ENCODE data around the gene L3MBTL1.

- TF ChIP-seq CTCF (optimal IDR thresholded peaks at IDR 0.05 in 1 of 3, IDR thresholded peaks at IDR 0.05 in 1 of 3, conservative IDR thresholded peaks at IDR 0.05 in 1 of 3; ENCODE audit: extremely low read depth in 1 of 3, insufficient read depth in 2 of 3, low read length in 3 of 3) (no peak), EZH2 (IDR thresholded peaks at IDR 0.05; ENCODE audit: low read length) (no peak)
Observed at GRCh38 chr20:43572891-43573290, 65.4 kb downstream of the L3MBTL1 start.

Measured in keratinocyte (primary cell).